NB4 (cell line): Measurements from ENCODE around the gene KRT14.
"Not testable (repeated sequence)": the region's sequence is repeated elsewhere in the genome, so short reads cannot be mapped to it uniquely, and the experiment has no call there.

Experiments used
- DNase-seq: peaks from one replicate; pipeline ENCODE4 v3.0.0; 2010; ENCODE audit warnings: low read depth
- H3K4me3 ChIP-seq: one replicate; pipeline ENCODE4 v1.5.1; 2011; ENCODE audit warnings: mild to moderate bottlenecking, low read depth, low read length, moderate library complexity
- MAX ChIP-seq: IDR thresholded peaks from 2 replicates; pipeline ENCODE4 v1.6.1; 2011; ENCODE audit warnings: low read depth, low read length
- MYC ChIP-seq: IDR thresholded peaks from 2 replicates; pipeline ENCODE4 v1.6.1; 2011; ENCODE audit warnings: low read depth, low read length
- POLR2A ChIP-seq: IDR thresholded peaks from 2 replicates; pipeline ENCODE4 v1.6.1; 2011; ENCODE audit warnings: mild to moderate bottlenecking; ENCODE audit not compliant: insufficient read length; ENCODE audit errors: extremely low read depth
- TF ChIP-seq, protein P1 (sequence below): IDR thresholded peaks from one replicate; pipeline ENCODE4 v1.5.1; 2012; ENCODE audit warnings: low read depth, low read length

The KRT14 gene

GRCh38 chr17:41610965-41611640 lies 24.4 kb upstream of the KRT14 start:
- no peak for DNase-seq
- TF ChIP-seq MAX (no peak), POLR2A (no peak), MYC (no peak)
- TF ChIP-seq, protein P1, sequence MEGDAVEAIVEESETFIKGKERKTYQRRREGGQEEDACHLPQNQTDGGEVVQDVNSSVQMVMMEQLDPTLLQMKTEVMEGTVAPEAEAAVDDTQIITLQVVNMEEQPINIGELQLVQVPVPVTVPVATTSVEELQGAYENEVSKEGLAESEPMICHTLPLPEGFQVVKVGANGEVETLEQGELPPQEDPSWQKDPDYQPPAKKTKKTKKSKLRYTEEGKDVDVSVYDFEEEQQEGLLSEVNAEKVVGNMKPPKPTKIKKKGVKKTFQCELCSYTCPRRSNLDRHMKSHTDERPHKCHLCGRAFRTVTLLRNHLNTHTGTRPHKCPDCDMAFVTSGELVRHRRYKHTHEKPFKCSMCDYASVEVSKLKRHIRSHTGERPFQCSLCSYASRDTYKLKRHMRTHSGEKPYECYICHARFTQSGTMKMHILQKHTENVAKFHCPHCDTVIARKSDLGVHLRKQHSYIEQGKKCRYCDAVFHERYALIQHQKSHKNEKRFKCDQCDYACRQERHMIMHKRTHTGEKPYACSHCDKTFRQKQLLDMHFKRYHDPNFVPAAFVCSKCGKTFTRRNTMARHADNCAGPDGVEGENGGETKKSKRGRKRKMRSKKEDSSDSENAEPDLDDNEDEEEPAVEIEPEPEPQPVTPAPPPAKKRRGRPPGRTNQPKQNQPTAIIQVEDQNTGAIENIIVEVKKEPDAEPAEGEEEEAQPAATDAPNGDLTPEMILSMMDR = no peak
- H3K4me3 ChIP-seq = no peak overlapping the region

DNA sequence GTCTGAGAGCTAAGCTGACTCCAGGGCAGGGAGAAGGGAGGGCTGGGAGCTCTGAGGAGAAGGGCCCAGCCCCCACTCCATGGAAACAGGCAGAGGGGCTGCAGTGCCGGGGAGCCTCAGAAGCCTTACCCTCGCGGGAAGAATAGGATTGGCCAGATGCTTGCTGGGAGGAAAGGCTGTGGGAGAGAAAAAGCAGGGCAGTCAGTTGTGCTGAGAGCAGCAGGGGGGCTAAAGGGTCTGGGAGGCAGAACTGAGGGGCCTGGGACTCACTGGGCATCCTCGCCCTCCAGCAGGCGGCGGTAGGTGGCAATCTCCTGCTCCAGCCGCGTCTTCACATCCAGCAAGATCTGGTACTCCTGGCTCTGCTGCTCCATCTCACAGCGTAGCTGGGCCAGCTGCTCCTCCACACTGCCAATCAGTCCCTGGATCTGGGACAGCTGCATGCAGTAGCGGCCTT lies 23.4 kb upstream of the KRT14 start:
- not testable (repeated sequence) for H3K4me3 ChIP-seq, DNase-seq

DNA sequence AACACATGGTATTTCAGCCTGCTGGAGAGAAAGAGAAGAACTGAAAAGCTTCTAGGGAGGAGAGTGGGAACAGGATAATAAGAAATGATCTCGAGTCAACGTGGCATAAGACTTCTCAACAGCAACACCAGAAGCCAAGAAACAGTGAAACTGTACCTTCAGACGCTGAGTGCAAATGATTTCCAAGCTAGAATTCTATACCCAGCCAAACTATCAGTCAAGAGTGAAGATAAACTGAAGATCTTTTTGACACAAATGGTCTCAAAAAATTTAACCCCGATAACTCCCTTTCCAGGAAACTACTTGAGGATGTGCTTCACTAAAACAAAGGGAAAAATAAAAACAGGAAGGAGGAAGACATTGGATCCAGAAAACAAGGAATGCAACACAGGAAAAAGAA lies 20.2 kb upstream of the KRT14 start:
- H3K4me3 ChIP-seq, DNase-seq: not testable (repeated sequence)

DNA sequence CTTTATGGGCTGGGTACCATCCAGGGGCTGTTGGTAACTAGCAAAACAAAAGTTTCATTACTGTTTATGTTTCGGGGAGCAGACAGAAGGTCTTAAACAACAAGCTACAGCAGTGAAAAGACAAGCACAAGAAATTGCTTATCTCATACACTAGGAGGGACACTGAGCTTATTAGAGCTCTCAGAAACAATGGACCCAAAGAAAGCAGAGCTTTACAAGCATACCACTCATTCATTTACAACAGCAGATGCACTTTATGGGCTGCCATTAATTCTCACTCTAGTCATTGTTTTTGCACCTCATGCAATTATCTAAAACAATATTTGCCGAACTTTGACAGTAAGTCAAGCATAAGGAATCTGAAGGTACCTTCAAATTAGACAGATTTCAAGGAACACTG lies 15.8 kb upstream of the KRT14 start:
- no peak for TF ChIP-seq POLR2A
- no peak for TF ChIP-seq MYC
- TF ChIP-seq MAX = no peak
- TF ChIP-seq, protein P1 = no peak
- DNase-seq = no peak
- no peak overlapping the region for H3K4me3 ChIP-seq

GRCh38 chr17:41600318-41600717 lies 13.6 kb upstream of the KRT14 start:
- TF ChIP-seq POLR2A (no peak), MYC (no peak), MAX (no peak)
- TF ChIP-seq, protein P1 = no peak
- H3K4me3 ChIP-seq = no peak overlapping the region
- DNase-seq = no peak

DNA sequence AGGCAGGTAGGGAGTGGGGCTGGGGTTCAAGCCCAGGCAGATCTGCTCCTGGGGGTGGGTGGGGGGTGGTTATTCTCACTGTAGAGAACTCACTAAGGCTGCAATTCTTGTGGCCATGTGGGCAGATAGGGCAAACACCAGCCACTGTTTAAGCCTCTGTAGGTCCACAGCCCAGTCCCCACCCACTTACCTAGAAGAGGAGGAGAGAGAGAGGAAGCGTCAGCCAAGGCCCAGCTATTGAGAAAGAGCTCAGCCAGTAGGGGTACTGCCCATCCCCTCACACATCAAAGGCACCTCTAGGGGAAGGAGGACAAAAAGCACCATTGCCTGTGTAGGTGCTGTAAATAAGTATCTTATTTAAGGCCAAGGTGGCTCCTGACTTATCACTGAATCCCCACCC lies 13.0 kb upstream of the KRT14 start:
- DNase-seq = no peak
- TF ChIP-seq MAX (no peak), MYC (no peak), POLR2A (no peak)
- TF ChIP-seq, protein P1 = no peak
- no peak overlapping the region for H3K4me3 ChIP-seq

DNA sequence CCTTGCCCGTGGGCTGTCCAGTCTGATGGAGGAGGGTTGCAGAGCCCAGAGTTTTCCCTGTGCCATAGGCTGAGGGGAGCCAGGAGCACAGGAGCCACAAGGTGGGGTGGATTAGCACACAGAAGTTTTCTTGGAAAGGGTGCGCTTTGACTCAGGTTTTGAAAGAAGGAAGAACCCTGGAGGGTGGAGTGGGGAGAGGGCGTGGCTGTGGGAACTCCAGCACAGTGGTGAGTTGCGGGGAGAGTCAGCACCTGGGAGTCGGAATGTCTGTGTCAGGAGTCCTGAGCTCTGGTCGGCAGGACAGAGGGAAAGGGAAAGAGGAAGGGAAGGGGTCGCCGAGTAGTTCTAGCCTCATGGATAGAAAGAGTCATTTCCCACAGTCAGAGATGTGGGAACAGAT lies 8.9 kb upstream of the KRT14 start:
- no peak overlapping the region for H3K4me3 ChIP-seq
- TF ChIP-seq MYC (no peak), POLR2A (no peak), MAX (no peak)
- TF ChIP-seq, protein P1 = no peak
- DNase-seq = no peak
